Left ventricle myocardium inferior (tissue), 1 donor: ENCODE measurements around the gene PASK. TPM values are rescaled to one million over a fixed set of nuclear protein-coding genes. Genes with fewer than 3 reads are reported as not detected.
"Not testable (repeated sequence)": the region's sequence is repeated elsewhere in the genome, so short reads cannot be mapped to it uniquely, and the experiment has no call there.

ENCODE experiments used
- DNase-seq: peaks from one replicate; pipeline ENCODE4 v3.0.0-alpha.2; 2020
- H3K27ac ChIP-seq: fragments of 200-600 bp; replicated peaks from 2 replicates; pipeline ENCODE4 v1.8.0; 2021
- H3K27me3 ChIP-seq: fragments of 200-600 bp; 2 replicates; pipeline ENCODE4 v1.8.0; 2021; ENCODE audit warnings: low read depth
- H3K36me3 ChIP-seq: fragments of 200-600 bp; 2 replicates; pipeline ENCODE4 v1.8.0; 2021
- H3K4me1 ChIP-seq: fragments of 200-600 bp; 2 replicates; pipeline ENCODE4 v1.8.0; 2021
- H3K4me3 ChIP-seq: fragments of 200-600 bp; 2 replicates; pipeline ENCODE4 v1.8.0; 2021; ENCODE audit warnings: mild to moderate bottlenecking, moderate library complexity
- H3K9me3 ChIP-seq: fragments of 200-600 bp; replicated peaks from 2 replicates; pipeline ENCODE4 v1.8.0; 2021
- intact Hi-C: fragments of 100-400 bp; cut with micrococcal nuclease; formaldehyde crosslinking; loops from one replicate; pipeline ENCODE4 v1.11.0; 2022
- total RNA-seq: library from RNA; stranded (reverse); fragmentation: NEBNext Ultra II Directional; extraction: Animal tissue kit (Norgen Biotek cat#: 25700); gene quantifications from one replicate; pipeline ENCODE4 v1.2.1, GENCODE V29; 2021
- TF ChIP-seq, protein P1 (sequence below): fragments of 200-600 bp; IDR thresholded peaks from 2 replicates; pipeline ENCODE4 v1.8.0; 2021; ENCODE audit warnings: antibody characterized with exemption, mild to moderate bottlenecking, borderline replicate concordance
- donor health status: DM: no; HTN: yes; CAD: no; lungs with severe emphysema.

The PASK gene
- total RNA-seq, 1 donor from 2014 or later = 3.4 TPM

DNA sequence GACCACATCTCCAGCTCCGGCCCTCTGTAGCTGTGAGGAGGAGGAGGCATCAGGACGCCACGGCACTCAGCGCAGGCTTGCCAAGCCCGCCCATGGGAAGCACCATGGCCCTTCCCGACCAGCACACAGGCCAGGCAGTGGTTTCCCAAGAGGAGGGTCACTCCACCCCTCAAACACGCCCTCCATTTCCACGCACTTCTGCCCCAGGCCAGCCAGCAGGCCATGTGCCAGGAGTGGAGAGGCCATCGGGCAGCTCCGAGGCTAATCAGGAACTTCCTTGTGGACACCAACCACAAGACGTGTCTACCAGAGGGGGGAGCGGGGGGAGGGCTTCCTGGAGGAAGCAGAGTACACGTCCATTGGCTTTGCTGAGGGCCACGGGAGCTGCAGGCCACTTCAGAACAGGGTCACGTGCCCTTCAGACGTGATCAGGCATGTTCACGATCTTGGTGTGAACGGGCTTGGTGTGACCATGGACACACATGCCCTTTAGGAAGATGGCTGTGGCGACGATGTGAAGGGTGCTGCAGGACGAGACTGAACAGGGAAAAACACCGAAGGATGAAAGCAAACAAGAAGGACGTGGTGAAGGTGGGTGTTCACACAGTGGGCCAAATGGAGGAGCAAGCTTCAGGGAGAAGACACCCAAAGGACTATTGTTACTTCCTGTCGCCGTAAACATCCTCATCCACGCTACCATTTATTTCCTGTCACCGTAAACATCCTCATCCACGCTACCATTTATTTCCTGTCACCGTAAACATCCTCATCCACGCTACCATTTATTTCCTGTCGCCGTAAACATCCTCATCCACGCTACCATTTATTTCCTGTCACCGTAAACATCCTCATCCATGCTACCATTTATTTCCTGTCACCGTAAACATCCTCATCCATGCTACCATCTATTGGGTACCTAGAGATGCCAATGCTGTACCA, 40.7 kb downstream of the PASK start:
- no peaks in the 10 kb centered on the region for H3K9me3 ChIP-seq
- H3K27me3 ChIP-seq = no peaks in the 10 kb centered on the region
- H3K27ac ChIP-seq = no peak overlapping the region
- peaks cover 2% of the 10 kb centered on the region for H3K4me1 ChIP-seq
- DNase-seq = no peak
- intact Hi-C loops = no loop called here
- no peaks in the 10 kb centered on the region for H3K36me3 ChIP-seq
- H3K4me3 ChIP-seq = no peak overlapping the region
- TF ChIP-seq, protein P1, sequence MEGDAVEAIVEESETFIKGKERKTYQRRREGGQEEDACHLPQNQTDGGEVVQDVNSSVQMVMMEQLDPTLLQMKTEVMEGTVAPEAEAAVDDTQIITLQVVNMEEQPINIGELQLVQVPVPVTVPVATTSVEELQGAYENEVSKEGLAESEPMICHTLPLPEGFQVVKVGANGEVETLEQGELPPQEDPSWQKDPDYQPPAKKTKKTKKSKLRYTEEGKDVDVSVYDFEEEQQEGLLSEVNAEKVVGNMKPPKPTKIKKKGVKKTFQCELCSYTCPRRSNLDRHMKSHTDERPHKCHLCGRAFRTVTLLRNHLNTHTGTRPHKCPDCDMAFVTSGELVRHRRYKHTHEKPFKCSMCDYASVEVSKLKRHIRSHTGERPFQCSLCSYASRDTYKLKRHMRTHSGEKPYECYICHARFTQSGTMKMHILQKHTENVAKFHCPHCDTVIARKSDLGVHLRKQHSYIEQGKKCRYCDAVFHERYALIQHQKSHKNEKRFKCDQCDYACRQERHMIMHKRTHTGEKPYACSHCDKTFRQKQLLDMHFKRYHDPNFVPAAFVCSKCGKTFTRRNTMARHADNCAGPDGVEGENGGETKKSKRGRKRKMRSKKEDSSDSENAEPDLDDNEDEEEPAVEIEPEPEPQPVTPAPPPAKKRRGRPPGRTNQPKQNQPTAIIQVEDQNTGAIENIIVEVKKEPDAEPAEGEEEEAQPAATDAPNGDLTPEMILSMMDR = no peak

DNA sequence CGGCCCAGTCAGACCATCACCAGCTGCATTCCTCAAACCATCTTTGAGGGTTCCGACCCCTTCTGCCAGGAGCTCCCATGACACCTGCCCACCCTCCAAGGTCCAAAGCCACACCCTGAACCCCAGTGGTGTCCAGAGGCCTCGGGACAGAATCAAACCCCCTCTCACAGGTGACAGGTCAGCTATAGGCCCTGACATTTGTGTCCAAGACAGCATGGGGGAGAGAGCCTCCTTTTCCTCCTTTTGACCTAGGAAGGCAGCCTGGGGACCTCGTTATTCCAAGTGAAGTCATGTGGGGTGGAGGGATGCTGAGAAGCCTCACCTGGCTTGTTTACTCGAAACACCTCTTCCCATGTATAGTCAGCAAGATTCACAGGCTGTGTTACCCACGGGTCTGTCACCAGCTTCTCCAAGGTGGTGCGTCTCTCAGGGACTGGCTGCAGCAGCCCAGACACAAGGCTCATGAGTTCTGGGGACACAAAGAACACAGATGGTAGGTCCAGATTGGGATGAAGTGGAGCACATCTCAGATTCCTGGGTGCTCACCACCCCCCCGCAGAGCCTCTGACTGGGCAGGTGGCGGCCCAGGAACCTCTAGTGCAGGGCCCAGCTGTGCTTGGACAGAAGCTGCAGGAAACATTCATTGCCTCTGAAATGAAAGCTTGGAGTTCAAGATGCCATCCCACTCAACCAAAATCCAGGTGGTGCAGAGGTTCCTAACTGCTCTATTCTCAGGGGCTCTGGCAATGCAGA, 42.1 kb downstream of the PASK start:
- no peaks in the 10 kb centered on the region for H3K9me3 ChIP-seq
- H3K4me3 ChIP-seq = no peak overlapping the region
- DNase-seq = no peak
- intact Hi-C loops = no loop called here
- no peaks in the 10 kb centered on the region for H3K27me3 ChIP-seq
- H3K4me1 ChIP-seq = peaks cover 15% of the 10 kb centered on the region
- H3K27ac ChIP-seq = no peak overlapping the region
- TF ChIP-seq, protein P1 = no peak
- no peaks in the 10 kb centered on the region for H3K36me3 ChIP-seq

DNA sequence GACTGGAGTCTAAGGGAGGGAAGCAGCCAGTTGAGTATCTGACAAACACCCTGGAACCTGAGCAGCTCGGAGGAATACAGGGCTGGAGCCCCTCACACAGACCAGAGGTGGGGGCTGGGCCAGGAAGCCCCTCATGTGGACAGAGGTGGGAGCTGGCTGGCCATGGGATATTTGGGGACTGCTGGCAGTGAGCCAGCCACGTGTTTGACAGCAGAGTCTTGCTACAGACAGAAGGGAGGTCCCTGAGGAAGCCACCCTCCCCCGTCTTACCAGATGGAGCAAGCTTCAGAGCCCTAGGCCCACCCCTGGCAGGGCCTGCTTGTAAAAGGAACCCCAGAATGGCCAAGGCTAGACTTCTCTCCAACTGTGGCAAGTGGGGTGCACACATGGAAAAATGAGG, 43.6 kb downstream of the PASK start:
- Histone ChIP-seq H3K9me3 (no peaks in the 10 kb centered on the region), H3K4me3 (no peak overlapping the region), H3K4me1 (peaks cover 30% of the 10 kb centered on the region), H3K27me3 (no peaks in the 10 kb centered on the region), H3K27ac (no peak overlapping the region), H3K36me3 (no peaks in the 10 kb centered on the region)
- TF ChIP-seq, protein P1 = no peak
- intact Hi-C loops = no loop called here
- no peak for DNase-seq

DNA sequence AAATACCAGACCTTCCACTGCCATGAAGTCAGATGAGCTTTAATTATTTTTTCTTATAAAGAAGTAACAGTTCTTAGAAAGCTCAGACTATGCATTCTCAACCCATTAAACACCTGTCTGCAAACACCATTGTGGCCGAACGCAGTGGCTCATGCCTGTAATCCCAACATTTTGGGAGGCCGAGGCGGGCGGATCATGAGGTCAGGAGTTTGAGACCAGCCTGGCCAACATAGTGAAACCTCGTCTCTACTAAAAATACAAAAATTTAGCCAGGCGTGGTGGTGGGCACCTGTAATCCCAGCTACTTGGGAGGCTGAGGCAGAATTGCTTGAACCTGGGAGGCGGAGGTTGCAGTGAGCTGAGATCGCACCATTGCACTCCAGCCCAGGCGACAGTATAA, 44.7 kb downstream of the PASK start:
- intact Hi-C loops, H3K27me3 ChIP-seq, H3K27ac ChIP-seq, DNase-seq, H3K36me3 ChIP-seq, H3K9me3 ChIP-seq, H3K4me3 ChIP-seq: not testable (repeated sequence)
- peaks cover 36% of the 10 kb centered on the region for H3K4me1 ChIP-seq

DNA sequence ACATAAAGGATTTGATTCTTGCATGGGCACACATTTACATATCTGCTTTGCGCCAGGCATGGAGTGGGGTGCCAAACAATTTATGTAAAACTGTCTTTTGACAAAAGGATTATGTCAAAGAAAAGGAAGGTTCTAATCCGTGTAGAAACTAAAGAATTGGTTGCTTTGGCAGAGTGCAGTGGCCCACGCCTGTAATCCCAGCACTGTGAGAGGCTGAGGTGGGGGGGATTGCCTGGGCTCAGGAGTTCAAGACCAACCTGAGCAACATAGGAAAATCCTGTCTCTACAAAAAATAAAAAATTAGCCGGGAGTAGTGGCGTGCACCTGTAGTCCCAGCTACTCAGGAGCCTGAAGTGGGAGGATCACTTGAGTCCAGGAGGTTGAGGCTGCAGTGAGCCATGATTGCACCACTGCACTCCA, 46.1 kb downstream of the PASK start:
- TF ChIP-seq, protein P1 = no peak
- Histone ChIP-seq H3K9me3 (no peaks in the 10 kb centered on the region), H3K27ac (no peak overlapping the region), H3K4me1 (peaks cover 36% of the 10 kb centered on the region), H3K4me3 (peak overlapping the region; percentile 94), H3K36me3 (peaks cover 20% of the 10 kb centered on the region), H3K27me3 (no peaks in the 10 kb centered on the region)
- no peak for DNase-seq
- intact Hi-C loops = no loop called here
